H9 (cell line): ENCODE results near the gene ERC2. TPM values are rescaled to one million over a fixed set of nuclear protein-coding genes. Genes with fewer than 3 reads are reported as not detected.

Experiments used
- DNase-seq: peaks from one replicate; pipeline ENCODE4 v3.0.0-alpha.2; 2017
- H2AFZ ChIP-seq: one replicate; pipeline ENCODE4 v1.6.1; 2013; ENCODE audit warnings: mild to moderate bottlenecking, low read length, control low read depth, moderate library complexity
- H2AK5ac ChIP-seq: 2 replicates; pipeline ENCODE4 v1.6.1; 2013; ENCODE audit warnings: low read length, control low read depth, mixed read lengths; ENCODE audit not compliant: insufficient read length
- H2BK120ac ChIP-seq: one replicate; pipeline ENCODE4 v1.6.1; 2013; ENCODE audit warnings: low read depth, mild to moderate bottlenecking, low read length, control low read depth, inconsistent platforms; ENCODE audit not compliant: poor library complexity, severe bottlenecking
- H2BK12ac ChIP-seq: 2 replicates; pipeline ENCODE4 v1.6.1; 2013; ENCODE audit warnings: low read length, control low read depth, mixed read lengths, low read depth; ENCODE audit not compliant: insufficient read length
- H2BK15ac ChIP-seq: 2 replicates; pipeline ENCODE4 v1.6.1; 2013; ENCODE audit warnings: low read depth, low read length, control low read depth
- H2BK20ac ChIP-seq: one replicate; pipeline ENCODE4 v1.6.1; 2013; ENCODE audit warnings: low read depth, mild to moderate bottlenecking, low read length, control low read depth, inconsistent platforms; ENCODE audit not compliant: poor library complexity, severe bottlenecking
- H2BK5ac ChIP-seq: 2 replicates; pipeline ENCODE4 v1.6.1; 2013; ENCODE audit warnings: low read length, control low read depth, mixed read lengths; ENCODE audit not compliant: insufficient read length
- H3K14ac ChIP-seq: 2 replicates; pipeline ENCODE4 v1.6.1; 2013; ENCODE audit warnings: low read length, control low read depth; ENCODE audit not compliant: insufficient read depth
- H3K18ac ChIP-seq: 2 replicates; pipeline ENCODE4 v1.6.1; 2013; ENCODE audit warnings: low read depth, mild to moderate bottlenecking, mixed read lengths, low read length, control low read depth; ENCODE audit not compliant: insufficient read length
- H3K23ac ChIP-seq: 2 replicates; pipeline ENCODE4 v1.6.1; 2013; ENCODE audit warnings: low read length, control low read depth, mixed read lengths, low read depth; ENCODE audit not compliant: insufficient read length
- H3K23me2 ChIP-seq: 2 replicates; pipeline ENCODE4 v1.6.1; 2013; ENCODE audit warnings: low read depth, mild to moderate bottlenecking, mixed read lengths, low read length, control low read depth; ENCODE audit not compliant: insufficient read length, poor library complexity, severe bottlenecking
- H3K27ac ChIP-seq: 2 replicates; pipeline ENCODE4 v1.5.1; 2013; ENCODE audit warnings: low read length, control low read depth, mixed read lengths, low read depth; ENCODE audit not compliant: insufficient read length
- H3K27me3 ChIP-seq: 2 replicates; pipeline ENCODE4 v1.6.1; 2013; ENCODE audit warnings: low read length, control low read depth, inconsistent platforms; ENCODE audit not compliant: insufficient read depth
- H3K4ac ChIP-seq: 2 replicates; pipeline ENCODE4 v1.6.1; 2013; ENCODE audit warnings: low read depth, mild to moderate bottlenecking, control low read depth, inconsistent platforms, low read length, moderate library complexity
- H3K4me1 ChIP-seq: 2 replicates; pipeline ENCODE4 v1.6.1; 2013; ENCODE audit warnings: low read length, control low read depth, inconsistent platforms; ENCODE audit not compliant: insufficient read depth
- H3K4me2 ChIP-seq: 2 replicates; pipeline ENCODE4 v1.6.1; 2013; ENCODE audit warnings: low read length, control low read depth, mixed read lengths; ENCODE audit not compliant: insufficient read length, insufficient read depth
- H3K56ac ChIP-seq: 2 replicates; pipeline ENCODE4 v1.6.1; 2013; ENCODE audit warnings: low read depth, mild to moderate bottlenecking, mixed read lengths, low read length, control low read depth; ENCODE audit not compliant: insufficient read length
- H3K79me1 ChIP-seq: 2 replicates; pipeline ENCODE4 v1.6.1; 2013; ENCODE audit warnings: low read depth, mild to moderate bottlenecking, moderate library complexity, low read length, control low read depth, inconsistent platforms; ENCODE audit not compliant: insufficient read depth, poor library complexity, severe bottlenecking
- H3K79me2 ChIP-seq: 2 replicates; pipeline ENCODE4 v1.6.1; 2013; ENCODE audit warnings: low read length, control low read depth, inconsistent platforms; ENCODE audit not compliant: insufficient read depth
- H3K9ac ChIP-seq: 2 replicates; pipeline ENCODE4 v1.6.1; 2013; ENCODE audit warnings: low read length, control low read depth, mixed read lengths; ENCODE audit not compliant: insufficient read length; ENCODE audit errors: extremely low read depth
- H3K9me3 ChIP-seq: one replicate; pipeline ENCODE4 v1.6.1; 2013; ENCODE audit warnings: low read depth, low read length, inconsistent platforms; ENCODE audit not compliant: control insufficient read depth
- H3T11ph ChIP-seq: one replicate; pipeline ENCODE4 v1.6.1; 2013; ENCODE audit warnings: mild to moderate bottlenecking, low read length, control low read depth, inconsistent platforms
- H4K20me1 ChIP-seq: one replicate; pipeline ENCODE4 v1.6.1; 2013; ENCODE audit not compliant: control insufficient read depth, insufficient read length, insufficient read depth
- H4K5ac ChIP-seq: 2 replicates; pipeline ENCODE4 v1.6.1; 2013; ENCODE audit warnings: low read depth, mild to moderate bottlenecking, mixed read lengths, low read length, control low read depth; ENCODE audit not compliant: insufficient read length
- H4K8ac ChIP-seq: replicated peaks from 2 replicates; pipeline ENCODE4 v1.6.1; 2013; ENCODE audit warnings: low read length, control low read depth, mixed read lengths, low read depth; ENCODE audit not compliant: insufficient read length
- H4K91ac ChIP-seq: 2 replicates; pipeline ENCODE4 v1.6.1; 2013; ENCODE audit warnings: low read depth, mild to moderate bottlenecking, moderate library complexity, mixed read lengths, low read length, control low read depth; ENCODE audit not compliant: insufficient read length
- H3K27ac Mint-ChIP-seq, 3 experiments: 2 replicates in 2 of 3; 3 replicates in 1 of 3; pipeline ENCODE4 v1.8.0; 2020 to 2021; ENCODE audit warnings: mixed read lengths in 3 of 3, mild to moderate bottlenecking in 1 of 3, moderate library complexity in 1 of 3
- H3K27me3 Mint-ChIP-seq: 2 replicates; pipeline ENCODE4 v1.8.0; 2021; ENCODE audit warnings: low read depth, mild to moderate bottlenecking, moderate library complexity, mixed read lengths
- H3K36me3 Mint-ChIP-seq, 3 experiments: 2 replicates in 2 of 3; 3 replicates in 1 of 3; pipeline ENCODE4 v1.8.0; 2020 to 2021; ENCODE audit warnings: low read depth in 3 of 3, mixed read lengths in 3 of 3; ENCODE audit not compliant: insufficient read depth in 1 of 3
- H3K4me1 Mint-ChIP-seq, 2 experiments: 2 replicates each; pipeline ENCODE4 v1.8.0; 2020; ENCODE audit warnings: mixed read lengths in 2 of 2
- H3K4me3 Mint-ChIP-seq, 2 experiments: 2 replicates in 1 of 2; 3 replicates in 1 of 2; pipeline ENCODE4 v1.8.0; 2020 to 2021; ENCODE audit warnings: mild to moderate bottlenecking in 2 of 2, mixed read lengths in 2 of 2, moderate library complexity in 1 of 2
- H3K9me3 Mint-ChIP-seq, 2 experiments: 2 replicates in 1 of 2; 3 replicates in 1 of 2; pipeline ENCODE4 v1.8.0; 2020; ENCODE audit warnings: mild to moderate bottlenecking in 2 of 2, mixed read lengths in 2 of 2, moderate library complexity in 1 of 2
- CTCF ChIP-seq: fragments of 200-600 bp; sonication (generic); conservative IDR thresholded peaks from 3 replicates; pipeline ENCODE4 v1.8.0; 2021; ENCODE audit warnings: antibody characterized with exemption, mild to moderate bottlenecking
- WGBS: extraction: QIAGEN DNeasy Blood & Tissue Kit; methylation state at CpG from one replicate; pipeline ENCODE4 v1.1.7; 2013; ENCODE audit warnings: missing lambda C conversion rate, low lambda C conversion rate, mixed read lengths; ENCODE audit not compliant: insufficient read length; ENCODE audit errors: extremely low coverage; 5-methylcytosine and 5-hydroxymethylcytosine counted together
- total RNA-seq: library from RNA; stranded (reverse); gene quantifications from 2 replicates; pipeline ENCODE4 v1.2.1, GENCODE V29; 2021

ERC2 gene
- total RNA-seq, 1 experiment from 2014 or later = 15.4 TPM

GRCh38 chr3:55815262-55815661 is 653.0 kb downstream of the ERC2 start:
- WGBS = no CpG with 5 or more reads among the region's 6 CpGs
- H3K56ac ChIP-seq = no peak overlapping the region
- no peak overlapping the region for H2BK20ac ChIP-seq
- no peak overlapping the region for H4K5ac ChIP-seq
- no peak for DNase-seq
- no peak overlapping the region for H4K8ac ChIP-seq
- H2AFZ ChIP-seq = no peak overlapping the region
- H3K27me3 Mint-ChIP-seq = no peaks in the 10 kb centered on the region; the same call in 1 of the 2 replicates
- no peak overlapping the region for H3K4me2 ChIP-seq
- H2AK5ac ChIP-seq = no peak overlapping the region
- H2BK15ac ChIP-seq = no peak overlapping the region
- TF ChIP-seq CTCF = no peak
- no peak overlapping the region for H3T11ph ChIP-seq
- H3K27ac Mint-ChIP-seq = no peak overlapping the region
- H3K14ac ChIP-seq = no peak overlapping the region
- H3K27ac ChIP-seq = no peak overlapping the region
- no peaks in the 10 kb centered on the region for H3K27me3 ChIP-seq
- H3K18ac ChIP-seq = no peak overlapping the region
- H4K20me1 ChIP-seq = no peaks in the 10 kb centered on the region
- H4K91ac ChIP-seq = no peak overlapping the region
- H3K9me3 ChIP-seq = no peaks in the 10 kb centered on the region
- no peak overlapping the region for H3K9ac ChIP-seq
- H3K4me3 Mint-ChIP-seq = no peak overlapping the region
- no peaks in the 10 kb centered on the region for H3K23me2 ChIP-seq
- no peaks in the 10 kb centered on the region for H3K9me3 Mint-ChIP-seq
- no peaks in the 10 kb centered on the region; the same call in 1 of the 2 replicates for H3K4me1 ChIP-seq
- no peak overlapping the region for H2BK12ac ChIP-seq
- no peak overlapping the region for H2BK5ac ChIP-seq
- no peaks in the 10 kb centered on the region for H3K79me2 ChIP-seq
- no peaks in the 10 kb centered on the region for H3K36me3 Mint-ChIP-seq
- H2BK120ac ChIP-seq = no peak overlapping the region
- H3K4me1 Mint-ChIP-seq = peaks cover 0 to 3% of the 10 kb centered on the region in 2 experiments; a peak in 1 of 4 replicates
- H3K4ac ChIP-seq = no peak overlapping the region
- no peak overlapping the region for H3K23ac ChIP-seq
- no peaks in the 10 kb centered on the region for H3K79me1 ChIP-seq
